ENCODE results near the gene FGF10.
A peak's percentile ranks its signal among the peaks of the same experiment; 100 is the strongest.

Gene FGF10

DNA sequence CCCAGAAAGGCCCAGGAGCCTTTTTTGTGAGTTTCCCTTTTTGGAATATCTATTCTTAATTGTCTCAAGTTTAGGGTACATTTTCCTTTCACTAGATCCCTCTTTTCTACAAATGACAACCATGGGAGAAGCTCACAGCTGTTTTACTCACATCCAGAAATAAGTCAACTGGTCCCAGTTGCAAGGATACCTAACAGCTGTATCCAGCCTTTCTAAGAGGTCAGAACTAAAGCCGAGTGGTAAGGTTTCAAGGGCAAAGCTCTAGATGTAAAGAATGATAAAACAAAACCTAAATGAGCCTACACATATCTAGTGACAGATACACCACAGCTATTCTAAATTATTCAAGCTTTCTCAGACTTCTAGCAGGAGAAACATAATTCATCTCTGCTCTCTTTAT lies 4.4 kb downstream of the FGF10 start:
- H3K4me3 ChIP-seq (replicated peaks; ENCODE audit: low read depth, low read length): no peak overlapping the region
- DNase-seq (ENCODE audit: low read depth): no peak
- TF ChIP-seq, protein P1, sequence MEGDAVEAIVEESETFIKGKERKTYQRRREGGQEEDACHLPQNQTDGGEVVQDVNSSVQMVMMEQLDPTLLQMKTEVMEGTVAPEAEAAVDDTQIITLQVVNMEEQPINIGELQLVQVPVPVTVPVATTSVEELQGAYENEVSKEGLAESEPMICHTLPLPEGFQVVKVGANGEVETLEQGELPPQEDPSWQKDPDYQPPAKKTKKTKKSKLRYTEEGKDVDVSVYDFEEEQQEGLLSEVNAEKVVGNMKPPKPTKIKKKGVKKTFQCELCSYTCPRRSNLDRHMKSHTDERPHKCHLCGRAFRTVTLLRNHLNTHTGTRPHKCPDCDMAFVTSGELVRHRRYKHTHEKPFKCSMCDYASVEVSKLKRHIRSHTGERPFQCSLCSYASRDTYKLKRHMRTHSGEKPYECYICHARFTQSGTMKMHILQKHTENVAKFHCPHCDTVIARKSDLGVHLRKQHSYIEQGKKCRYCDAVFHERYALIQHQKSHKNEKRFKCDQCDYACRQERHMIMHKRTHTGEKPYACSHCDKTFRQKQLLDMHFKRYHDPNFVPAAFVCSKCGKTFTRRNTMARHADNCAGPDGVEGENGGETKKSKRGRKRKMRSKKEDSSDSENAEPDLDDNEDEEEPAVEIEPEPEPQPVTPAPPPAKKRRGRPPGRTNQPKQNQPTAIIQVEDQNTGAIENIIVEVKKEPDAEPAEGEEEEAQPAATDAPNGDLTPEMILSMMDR (IDR thresholded peaks at IDR 0.05; ENCODE audit: low read length, missing control alignments): no peak

DNA sequence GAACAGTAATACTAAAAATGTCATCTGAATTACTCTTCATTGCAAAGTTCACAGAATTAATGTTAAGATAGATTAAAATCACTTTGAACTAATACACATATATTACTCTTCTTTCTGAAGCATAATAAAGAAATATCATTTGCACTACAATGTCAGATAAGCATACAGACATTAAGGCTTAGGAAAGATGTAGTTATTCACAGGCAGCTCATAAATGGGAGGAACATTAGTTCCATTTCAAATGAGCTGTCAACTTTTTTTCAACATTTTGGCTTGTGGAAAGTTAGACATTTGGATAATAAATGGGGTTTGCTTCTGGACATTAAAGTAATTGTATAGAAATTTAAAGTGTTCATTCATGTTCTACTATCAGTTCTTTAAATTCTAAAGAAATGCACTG lies 6.3 kb downstream of the FGF10 start:
- no peak for DNase-seq (ENCODE audit: low read depth)
- TF ChIP-seq, protein P1 (IDR thresholded peaks at IDR 0.05; ENCODE audit: low read length, missing control alignments): no peak
- H3K4me3 ChIP-seq (replicated peaks; ENCODE audit: low read depth, low read length): no peak overlapping the region

DNA sequence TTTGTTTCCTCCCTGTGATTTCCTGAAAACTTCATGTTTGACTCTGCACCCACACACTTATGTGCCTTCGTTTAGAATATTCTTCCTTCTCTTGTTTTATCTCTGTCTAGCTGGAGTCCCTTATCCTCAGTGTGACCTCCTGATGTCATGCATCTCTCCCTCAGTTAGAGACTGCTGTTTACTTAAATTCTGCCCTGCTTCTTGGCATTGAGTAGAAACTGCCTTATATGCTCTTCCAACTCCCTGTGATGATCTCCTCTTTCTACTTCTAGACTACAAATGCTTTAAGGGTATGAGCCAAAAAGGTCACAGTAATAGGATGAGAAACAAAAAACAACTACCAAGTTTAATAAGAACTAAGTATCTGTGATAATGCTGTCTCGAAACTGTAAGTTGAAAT lies 12.2 kb downstream of the FGF10 start:
- DNase-seq (ENCODE audit: low read depth): no peak
- TF ChIP-seq, protein P1 (IDR thresholded peaks at IDR 0.05; ENCODE audit: low read length, missing control alignments): no peak

DNA sequence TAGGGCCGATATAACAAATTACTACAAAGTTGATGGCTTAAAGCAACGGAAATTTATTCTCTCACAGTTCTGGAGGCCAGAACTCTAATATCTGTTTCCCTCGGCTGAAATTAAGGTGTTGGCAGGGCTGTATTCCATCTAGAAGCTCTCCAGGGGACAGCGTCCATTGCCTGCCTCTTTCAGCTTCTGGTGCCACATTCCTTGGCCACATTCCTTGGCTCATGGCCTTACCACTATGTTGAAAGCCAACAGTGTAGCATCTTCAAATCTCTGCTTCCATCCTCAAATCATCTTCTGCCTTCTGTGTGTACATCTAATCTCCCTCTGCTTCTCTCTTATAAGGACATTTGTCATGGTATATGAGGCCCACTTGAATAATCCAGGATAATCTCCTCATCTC lies 17.2 kb downstream of the FGF10 start:
- no peak for DNase-seq (ENCODE audit: low read depth)

More for the DNA sequence above, 12.2 kb downstream of the FGF10 start:
- no peak overlapping the region for H3K4me3 ChIP-seq (replicated peaks; ENCODE audit: low read depth, low read length)

DNA sequence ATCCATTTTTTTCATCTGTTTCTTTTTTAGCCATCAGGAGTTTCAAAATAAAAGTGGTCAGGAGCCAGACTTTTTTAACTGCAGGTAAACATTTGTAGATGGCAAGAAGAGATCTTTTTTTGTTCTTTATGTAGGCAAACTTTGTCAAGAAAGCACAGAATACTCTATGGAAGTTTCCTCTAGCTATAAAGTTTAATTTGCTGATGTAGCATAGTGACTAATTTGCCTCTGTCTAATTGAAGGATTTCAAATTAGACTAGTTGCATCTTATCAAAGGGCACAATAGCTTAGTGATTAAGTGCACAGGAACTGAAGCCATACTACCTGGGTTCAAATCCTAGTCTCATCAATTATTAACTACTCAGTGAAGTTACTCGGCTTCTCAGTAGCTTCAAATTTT lies 22.0 kb downstream of the FGF10 start:
- no peak for DNase-seq (ENCODE audit: low read depth)
- TF ChIP-seq, protein P1 (IDR thresholded peaks at IDR 0.05; ENCODE audit: low read length, missing control alignments): no peak
- H3K4me3 ChIP-seq (replicated peaks; ENCODE audit: low read depth, low read length): no peak overlapping the region

More for the DNA sequence above, 17.2 kb downstream of the FGF10 start:
- H3K4me3 ChIP-seq (replicated peaks; ENCODE audit: low read depth, low read length): no peak overlapping the region
- TF ChIP-seq, protein P1 (IDR thresholded peaks at IDR 0.05; ENCODE audit: low read length, missing control alignments): no peak

DNA sequence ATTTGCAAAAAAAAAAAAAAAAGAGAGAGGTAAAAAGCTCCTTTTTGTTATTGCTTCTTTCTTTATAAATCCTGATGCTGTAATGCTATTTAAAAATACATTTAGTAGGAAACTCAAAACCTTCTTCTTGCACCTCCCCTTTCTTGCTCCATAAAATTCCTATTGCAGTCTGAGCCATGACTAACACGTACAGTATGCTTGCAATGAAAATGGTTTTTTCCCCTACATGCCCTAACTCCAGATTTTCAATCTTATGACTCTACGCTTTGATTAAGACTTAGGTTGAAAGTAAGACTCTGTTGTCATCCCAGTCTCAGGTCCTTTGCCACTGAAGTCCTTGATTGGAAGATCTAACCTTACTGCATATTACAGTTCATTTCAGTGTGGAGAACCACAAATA lies 23.9 kb downstream of the FGF10 start:
- DNase-seq (ENCODE audit: low read depth): peak; percentile 6
- H3K4me3 ChIP-seq (replicated peaks; ENCODE audit: low read depth, low read length): no peak overlapping the region
- TF ChIP-seq, protein P1 (IDR thresholded peaks at IDR 0.05; ENCODE audit: low read length, missing control alignments): no peak

DNA sequence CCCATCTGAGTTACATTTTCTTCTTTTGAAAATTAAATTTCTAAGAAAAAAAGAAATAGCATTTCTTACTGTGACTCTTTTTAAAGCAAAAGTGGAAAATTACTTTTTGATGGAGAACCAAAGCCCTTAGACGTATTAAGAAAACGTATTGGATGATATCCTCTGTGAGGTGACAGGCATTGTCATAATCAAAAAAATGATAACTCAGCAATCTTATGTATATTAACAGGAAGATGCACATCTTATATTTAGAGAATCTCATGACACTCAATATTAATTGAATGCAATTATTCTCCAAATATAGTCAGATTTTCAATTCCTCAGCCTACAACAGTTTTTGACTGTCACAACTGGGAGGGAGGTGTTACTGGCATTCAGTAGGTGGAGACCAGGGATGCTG lies 25.1 kb downstream of the FGF10 start:
- no peak overlapping the region for H3K4me3 ChIP-seq (replicated peaks; ENCODE audit: low read depth, low read length)
- TF ChIP-seq, protein P1 (IDR thresholded peaks at IDR 0.05; ENCODE audit: low read length, missing control alignments): no peak
- DNase-seq (ENCODE audit: low read depth): no peak
